H9 (cell line): ENCODE results near the gene ENDOV. TPM values are rescaled to one million over a fixed set of nuclear protein-coding genes. Genes with fewer than 3 reads are reported as not detected.
A peak's percentile ranks its signal among the peaks of the same experiment; 100 is the strongest.

Experiments used
- DNase-seq: peaks from one replicate; pipeline ENCODE4 v3.0.0-alpha.2; 2017
- H2AFZ ChIP-seq: one replicate; pipeline ENCODE4 v1.6.1; 2013; ENCODE audit warnings: mild to moderate bottlenecking, low read length, control low read depth, moderate library complexity
- H2AK5ac ChIP-seq: 2 replicates; pipeline ENCODE4 v1.6.1; 2013; ENCODE audit warnings: low read length, control low read depth, mixed read lengths; ENCODE audit not compliant: insufficient read length
- H2BK120ac ChIP-seq: one replicate; pipeline ENCODE4 v1.6.1; 2013; ENCODE audit warnings: low read depth, mild to moderate bottlenecking, low read length, control low read depth, inconsistent platforms; ENCODE audit not compliant: poor library complexity, severe bottlenecking
- H2BK12ac ChIP-seq: 2 replicates; pipeline ENCODE4 v1.6.1; 2013; ENCODE audit warnings: low read length, control low read depth, mixed read lengths, low read depth; ENCODE audit not compliant: insufficient read length
- H2BK15ac ChIP-seq: 2 replicates; pipeline ENCODE4 v1.6.1; 2013; ENCODE audit warnings: low read depth, low read length, control low read depth
- H2BK20ac ChIP-seq: one replicate; pipeline ENCODE4 v1.6.1; 2013; ENCODE audit warnings: low read depth, mild to moderate bottlenecking, low read length, control low read depth, inconsistent platforms; ENCODE audit not compliant: poor library complexity, severe bottlenecking
- H2BK5ac ChIP-seq: 2 replicates; pipeline ENCODE4 v1.6.1; 2013; ENCODE audit warnings: low read length, control low read depth, mixed read lengths; ENCODE audit not compliant: insufficient read length
- H3K14ac ChIP-seq: 2 replicates; pipeline ENCODE4 v1.6.1; 2013; ENCODE audit warnings: low read length, control low read depth; ENCODE audit not compliant: insufficient read depth
- H3K18ac ChIP-seq: 2 replicates; pipeline ENCODE4 v1.6.1; 2013; ENCODE audit warnings: low read depth, mild to moderate bottlenecking, mixed read lengths, low read length, control low read depth; ENCODE audit not compliant: insufficient read length
- H3K23ac ChIP-seq: 2 replicates; pipeline ENCODE4 v1.6.1; 2013; ENCODE audit warnings: low read length, control low read depth, mixed read lengths, low read depth; ENCODE audit not compliant: insufficient read length
- H3K23me2 ChIP-seq: 2 replicates; pipeline ENCODE4 v1.6.1; 2013; ENCODE audit warnings: low read depth, mild to moderate bottlenecking, mixed read lengths, low read length, control low read depth; ENCODE audit not compliant: insufficient read length, poor library complexity, severe bottlenecking
- H3K27ac ChIP-seq: 2 replicates; pipeline ENCODE4 v1.5.1; 2013; ENCODE audit warnings: low read length, control low read depth, mixed read lengths, low read depth; ENCODE audit not compliant: insufficient read length
- H3K27me3 ChIP-seq: 2 replicates; pipeline ENCODE4 v1.6.1; 2013; ENCODE audit warnings: low read length, control low read depth, inconsistent platforms; ENCODE audit not compliant: insufficient read depth
- H3K4ac ChIP-seq: 2 replicates; pipeline ENCODE4 v1.6.1; 2013; ENCODE audit warnings: low read depth, mild to moderate bottlenecking, control low read depth, inconsistent platforms, low read length, moderate library complexity
- H3K4me1 ChIP-seq: 2 replicates; pipeline ENCODE4 v1.6.1; 2013; ENCODE audit warnings: low read length, control low read depth, inconsistent platforms; ENCODE audit not compliant: insufficient read depth
- H3K4me2 ChIP-seq: 2 replicates; pipeline ENCODE4 v1.6.1; 2013; ENCODE audit warnings: low read length, control low read depth, mixed read lengths; ENCODE audit not compliant: insufficient read length, insufficient read depth
- H3K56ac ChIP-seq: 2 replicates; pipeline ENCODE4 v1.6.1; 2013; ENCODE audit warnings: low read depth, mild to moderate bottlenecking, mixed read lengths, low read length, control low read depth; ENCODE audit not compliant: insufficient read length
- H3K79me1 ChIP-seq: 2 replicates; pipeline ENCODE4 v1.6.1; 2013; ENCODE audit warnings: low read depth, mild to moderate bottlenecking, moderate library complexity, low read length, control low read depth, inconsistent platforms; ENCODE audit not compliant: insufficient read depth, poor library complexity, severe bottlenecking
- H3K79me2 ChIP-seq: 2 replicates; pipeline ENCODE4 v1.6.1; 2013; ENCODE audit warnings: low read length, control low read depth, inconsistent platforms; ENCODE audit not compliant: insufficient read depth
- H3K9ac ChIP-seq: 2 replicates; pipeline ENCODE4 v1.6.1; 2013; ENCODE audit warnings: low read length, control low read depth, mixed read lengths; ENCODE audit not compliant: insufficient read length; ENCODE audit errors: extremely low read depth
- H3K9me3 ChIP-seq: one replicate; pipeline ENCODE4 v1.6.1; 2013; ENCODE audit warnings: low read depth, low read length, inconsistent platforms; ENCODE audit not compliant: control insufficient read depth
- H3T11ph ChIP-seq: one replicate; pipeline ENCODE4 v1.6.1; 2013; ENCODE audit warnings: mild to moderate bottlenecking, low read length, control low read depth, inconsistent platforms
- H4K20me1 ChIP-seq: one replicate; pipeline ENCODE4 v1.6.1; 2013; ENCODE audit not compliant: control insufficient read depth, insufficient read length, insufficient read depth
- H4K5ac ChIP-seq: 2 replicates; pipeline ENCODE4 v1.6.1; 2013; ENCODE audit warnings: low read depth, mild to moderate bottlenecking, mixed read lengths, low read length, control low read depth; ENCODE audit not compliant: insufficient read length
- H4K8ac ChIP-seq: replicated peaks from 2 replicates; pipeline ENCODE4 v1.6.1; 2013; ENCODE audit warnings: low read length, control low read depth, mixed read lengths, low read depth; ENCODE audit not compliant: insufficient read length
- H4K91ac ChIP-seq: 2 replicates; pipeline ENCODE4 v1.6.1; 2013; ENCODE audit warnings: low read depth, mild to moderate bottlenecking, moderate library complexity, mixed read lengths, low read length, control low read depth; ENCODE audit not compliant: insufficient read length
- H3K27ac Mint-ChIP-seq, 3 experiments: 2 replicates in 2 of 3; 3 replicates in 1 of 3; pipeline ENCODE4 v1.8.0; 2020 to 2021; ENCODE audit warnings: mixed read lengths in 3 of 3, mild to moderate bottlenecking in 1 of 3, moderate library complexity in 1 of 3
- H3K27me3 Mint-ChIP-seq: 2 replicates; pipeline ENCODE4 v1.8.0; 2021; ENCODE audit warnings: low read depth, mild to moderate bottlenecking, moderate library complexity, mixed read lengths
- H3K36me3 Mint-ChIP-seq, 3 experiments: 2 replicates in 2 of 3; 3 replicates in 1 of 3; pipeline ENCODE4 v1.8.0; 2020 to 2021; ENCODE audit warnings: low read depth in 3 of 3, mixed read lengths in 3 of 3; ENCODE audit not compliant: insufficient read depth in 1 of 3
- H3K4me1 Mint-ChIP-seq, 2 experiments: 2 replicates each; pipeline ENCODE4 v1.8.0; 2020; ENCODE audit warnings: mixed read lengths in 2 of 2
- H3K4me3 Mint-ChIP-seq, 2 experiments: 2 replicates in 1 of 2; 3 replicates in 1 of 2; pipeline ENCODE4 v1.8.0; 2020 to 2021; ENCODE audit warnings: mild to moderate bottlenecking in 2 of 2, mixed read lengths in 2 of 2, moderate library complexity in 1 of 2
- H3K9me3 Mint-ChIP-seq, 2 experiments: 2 replicates in 1 of 2; 3 replicates in 1 of 2; pipeline ENCODE4 v1.8.0; 2020; ENCODE audit warnings: mild to moderate bottlenecking in 2 of 2, mixed read lengths in 2 of 2, moderate library complexity in 1 of 2
- CTCF ChIP-seq: fragments of 200-600 bp; sonication (generic); conservative IDR thresholded peaks from 3 replicates; pipeline ENCODE4 v1.8.0; 2021; ENCODE audit warnings: antibody characterized with exemption, mild to moderate bottlenecking
- WGBS: extraction: QIAGEN DNeasy Blood & Tissue Kit; methylation state at CpG from one replicate; pipeline ENCODE4 v1.1.7; 2013; ENCODE audit warnings: missing lambda C conversion rate, low lambda C conversion rate, mixed read lengths; ENCODE audit not compliant: insufficient read length; ENCODE audit errors: extremely low coverage; 5-methylcytosine and 5-hydroxymethylcytosine counted together
- total RNA-seq: library from RNA; stranded (reverse); gene quantifications from 2 replicates; pipeline ENCODE4 v1.2.1, GENCODE V29; 2021

Gene ENDOV
- total RNA-seq, 1 experiment from 2014 or later, result 17.1 TPM

GRCh38 chr17:80475910-80476876 lies 61.2 kb downstream of the ENDOV start, which contains the start of gene NPTX1:
NPTX1 (minus strand) TSS chr17:80476607; CDS start chr17:80476446, 161 bp downstream.
- H3K4me2 ChIP-seq, result peak within 1 kb of the TSS; percentile 13
- no peak within 1 kb of the TSS for H4K8ac ChIP-seq
- H2AFZ ChIP-seq, result no peak within 1 kb of the TSS
- H3K18ac ChIP-seq, result no peak within 1 kb of the TSS
- no peaks in the 10 kb centered on the region for H3K79me1 ChIP-seq
- H3K56ac ChIP-seq, result no peak within 1 kb of the TSS
- H2BK15ac ChIP-seq, result no peak within 1 kb of the TSS
- no peak within 1 kb of the TSS for H3K27ac ChIP-seq
- no peak within 1 kb of the TSS for H2AK5ac ChIP-seq
- no peaks in the 10 kb centered on the region for H3K4me1 ChIP-seq
- peaks cover 5% of the 10 kb centered on the region for H3K23me2 ChIP-seq
- TF ChIP-seq CTCF, result no peak
- H3K4ac ChIP-seq, result no peak within 1 kb of the TSS
- no peak for DNase-seq
- WGBS, result no CpG with 5 or more reads among the region's 136 CpGs
- Mint-ChIP-seq H3K9me3 (no peaks in the 10 kb centered on the region; a peak in 1 of 5 replicates), H3K36me3 (peaks cover 0 to 18% (median 3%) of the 10 kb centered on the region in 3 experiments; a peak in 3 of 7 replicates), H3K4me1 (peaks cover 8 to 46% of the 10 kb centered on the region in 2 experiments), H3K27me3 (peaks cover 83% of the 10 kb centered on the region), H3K4me3 (peak within 1 kb of the TSS; percentile 41 to 69), H3K27ac (no peak within 1 kb of the TSS)
- no peaks in the 10 kb centered on the region for H3K9me3 ChIP-seq
- H3T11ph ChIP-seq, result no peak within 1 kb of the TSS
- no peak within 1 kb of the TSS for H3K9ac ChIP-seq
- peaks cover 77% of the 10 kb centered on the region for H3K27me3 ChIP-seq
- no peaks in the 10 kb centered on the region for H3K79me2 ChIP-seq
- no peak within 1 kb of the TSS for H2BK20ac ChIP-seq
- H4K5ac ChIP-seq, result no peak within 1 kb of the TSS
- H4K20me1 ChIP-seq, result no peaks in the 10 kb centered on the region
- no peak within 1 kb of the TSS for H2BK12ac ChIP-seq
- no peak within 1 kb of the TSS for H4K91ac ChIP-seq
- no peak within 1 kb of the TSS for H3K14ac ChIP-seq
- no peak within 1 kb of the TSS for H2BK120ac ChIP-seq
- no peak within 1 kb of the TSS for H2BK5ac ChIP-seq
- no peak within 1 kb of the TSS for H3K23ac ChIP-seq
